ENCODE measurements around the gene PDZD2. TPM values are rescaled to one million over a fixed set of nuclear protein-coding genes. Genes with fewer than 3 reads are reported as not detected.
A peak's percentile ranks its signal among the peaks of the same experiment; 100 is the strongest.

Gene PDZD2
- total RNA-seq, 1 experiment from 2014 or later = not detected

DNA sequence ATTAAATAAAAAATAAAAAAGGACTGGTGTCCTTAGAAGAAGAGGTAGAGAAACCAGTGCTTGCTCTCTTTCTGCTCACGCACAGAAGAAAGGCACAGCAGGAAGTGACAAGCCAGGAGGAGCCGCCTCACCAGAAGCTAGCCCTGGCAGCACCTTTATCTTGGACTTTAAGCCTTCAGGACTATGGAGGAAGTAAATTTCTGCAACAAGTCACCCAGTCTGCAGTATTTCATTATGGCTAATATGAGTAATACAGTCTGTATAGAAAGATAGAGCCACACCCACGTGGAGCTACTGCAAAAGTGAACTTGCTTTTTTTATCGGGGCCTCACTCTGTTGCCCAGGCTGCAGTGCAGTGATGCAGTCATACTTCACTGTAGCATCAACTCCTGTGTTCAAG lies 68.4 kb downstream of the PDZD2 start:
- Histone ChIP-seq H3F3A (ENCODE audit: insufficient read depth, low read depth) (no peaks in the 10 kb centered on the region), H3K4me1 (replicated peaks; ENCODE audit: insufficient read depth) (no peaks in the 10 kb centered on the region), H3K9me3 (ENCODE audit: insufficient read depth, low read depth) (no peaks in the 10 kb centered on the region), H3K4me3 (no peak overlapping the region), H3K79me2 (ENCODE audit: low read depth) (no peaks in the 10 kb centered on the region), H3K9me2 (ENCODE audit: insufficient read depth) (no peaks in the 10 kb centered on the region), H3K27ac (no peak overlapping the region), H2AFZ (no peak overlapping the region), H3K4me2 (no peak overlapping the region), H4K20me1 (ENCODE audit: insufficient read depth) (no peaks in the 10 kb centered on the region; the same call in 1 of the 2 replicates), H3K27me3 (ENCODE audit: insufficient read depth, low read depth) (peaks cover 96% of the 10 kb centered on the region), H3K36me3 (ENCODE audit: low read depth) (no peaks in the 10 kb centered on the region)
- no peak for TF ChIP-seq EZH2 (IDR thresholded peaks at IDR 0.05; ENCODE audit: low read depth)
- no peak for TF ChIP-seq CTCF (conservative IDR thresholded peaks at IDR 0.05)
- DNase-seq = peak in 1 of 2 experiments; percentile 35
- CTCF ChIA-PET = no interaction called here
- BruUV-seq (replicated peaks) = no TSS peak
- POLR2A ChIA-PET (ENCODE audit: unreplicated experiment) = no interaction called here
- intact Hi-C loops (cut with micrococcal nuclease; ENCODE audit: unreplicated experiment) = no loop called here

GRCh38 chr5:31708089-31708488 lies 69.2 kb downstream of the PDZD2 start:
- Histone ChIP-seq H3K4me3 (no peak overlapping the region), H3K9me3 (ENCODE audit: insufficient read depth, low read depth) (no peaks in the 10 kb centered on the region), H3K36me3 (ENCODE audit: low read depth) (no peaks in the 10 kb centered on the region), H3K27ac (no peak overlapping the region), H3F3A (ENCODE audit: insufficient read depth, low read depth) (no peaks in the 10 kb centered on the region), H3K79me2 (ENCODE audit: low read depth) (no peaks in the 10 kb centered on the region), H3K4me2 (no peak overlapping the region), H3K9me2 (ENCODE audit: insufficient read depth) (no peaks in the 10 kb centered on the region), H4K20me1 (ENCODE audit: insufficient read depth) (no peaks in the 10 kb centered on the region), H2AFZ (no peak overlapping the region), H3K4me1 (replicated peaks; ENCODE audit: insufficient read depth) (no peaks in the 10 kb centered on the region), H3K27me3 (ENCODE audit: insufficient read depth, low read depth) (peaks cover 96% of the 10 kb centered on the region)
- CTCF ChIA-PET = no interaction called here
- no peak for TF ChIP-seq EZH2 (IDR thresholded peaks at IDR 0.05; ENCODE audit: low read depth)
- TF ChIP-seq CTCF (conservative IDR thresholded peaks at IDR 0.05) = no peak
- no TSS peak for BruUV-seq (replicated peaks)
- intact Hi-C loops (cut with micrococcal nuclease; ENCODE audit: unreplicated experiment) = no loop called here
- POLR2A ChIA-PET (ENCODE audit: unreplicated experiment) = no interaction called here
- DNase-seq = no peak

- DNase-seq = peak in 1 of 2 experiments; percentile 29
- no peaks in the 10 kb centered on the region for H4K20me1 ChIP-seq (ENCODE audit: insufficient read depth)
- ChIA-PET POLR2A (ENCODE audit: unreplicated experiment) (no interaction called here), CTCF (no interaction called here)
- intact Hi-C loops (cut with micrococcal nuclease; ENCODE audit: unreplicated experiment) = no loop called here
- BruUV-seq (replicated peaks) = no TSS peak
- H3K4me2 ChIP-seq = no peak overlapping the region
- no peak overlapping the region for H2AFZ ChIP-seq
- H3K27ac ChIP-seq = no peak overlapping the region
- TF ChIP-seq EZH2 (IDR thresholded peaks at IDR 0.05; ENCODE audit: low read depth) (no peak), CTCF (conservative IDR thresholded peaks at IDR 0.05) (no peak)
- no peaks in the 10 kb centered on the region for H3F3A ChIP-seq (ENCODE audit: insufficient read depth, low read depth)
- peaks cover 93% of the 10 kb centered on the region for H3K27me3 ChIP-seq (ENCODE audit: insufficient read depth, low read depth)
- H3K9me3 ChIP-seq (ENCODE audit: insufficient read depth, low read depth) = no peaks in the 10 kb centered on the region
- H3K4me3 ChIP-seq = no peak overlapping the region
- no peaks in the 10 kb centered on the region for H3K36me3 ChIP-seq (ENCODE audit: low read depth)
- H3K9me2 ChIP-seq (ENCODE audit: insufficient read depth) = no peaks in the 10 kb centered on the region
- no peaks in the 10 kb centered on the region for H3K4me1 ChIP-seq (replicated peaks; ENCODE audit: insufficient read depth)
- H3K79me2 ChIP-seq (ENCODE audit: low read depth) = no peaks in the 10 kb centered on the region
Observed at GRCh38 chr5:31711363-31711762, 72.4 kb downstream of the PDZD2 start.

Measured in PC-9 (cell line).